Measurements from ENCODE around the gene ZNF709. TPM values are rescaled to one million over a fixed set of nuclear protein-coding genes. Genes with fewer than 3 reads are reported as not detected.

ZNF709 gene
- total RNA-seq, 1 donor from 2014 or later: 2.8 TPM

DNA sequence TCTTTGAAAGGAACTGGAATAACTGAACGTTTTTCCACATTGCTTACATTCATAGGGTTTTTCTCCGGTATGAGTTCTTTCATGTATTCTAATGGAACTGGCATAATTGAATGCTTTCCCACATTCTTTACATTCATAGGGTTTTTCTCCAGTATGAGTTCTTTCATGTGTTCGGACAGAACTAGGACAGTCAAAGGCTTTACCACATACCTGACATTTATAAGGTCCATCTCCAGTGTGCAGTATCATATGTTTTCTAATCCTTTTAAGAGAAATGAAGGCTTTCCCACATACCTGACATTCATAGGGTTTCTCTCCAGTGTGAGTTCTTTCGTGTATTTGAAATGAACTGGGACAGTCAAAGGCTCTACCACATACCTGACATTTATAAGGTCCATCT lies 41.9 kb upstream of the ZNF709 start:
- H3K9ac ChIP-seq (ENCODE audit: low read length): no peak overlapping the region
- peak overlapping the region; percentile 14 for H3K4me3 ChIP-seq (ENCODE audit: insufficient read depth, low read depth, low read length)
- H3K4me1 Mint-ChIP-seq (ENCODE audit: low read depth, unreplicated experiment): no peaks in the 10 kb centered on the region
- DNase-seq (ENCODE audit: low read depth) (no peak), FAIRE-seq (no peak)
- H3K4me2 ChIP-seq (ENCODE audit: low read length): no peak overlapping the region
- H2AFZ ChIP-seq (ENCODE audit: low read depth, low read length): no peak overlapping the region
- no peaks in the 10 kb centered on the region for H3K27me3 ChIP-seq (ENCODE audit: insufficient read depth, low read length)
- no peak overlapping the region for H3K27ac ChIP-seq (ENCODE audit: low read depth, low read length)
- no peak overlapping the region for H3K27ac Mint-ChIP-seq (ENCODE audit: unreplicated experiment)
- H3K36me3 ChIP-seq (ENCODE audit: insufficient read depth, low read length): peaks cover 33% of the 10 kb centered on the region
- peaks cover 16% of the 10 kb centered on the region for H3K79me2 ChIP-seq (ENCODE audit: insufficient read depth, low read length)
- peaks cover 97% of the 10 kb centered on the region for H3K9me3 Mint-ChIP-seq (ENCODE audit: unreplicated experiment)
- TF ChIP-seq, protein P1, sequence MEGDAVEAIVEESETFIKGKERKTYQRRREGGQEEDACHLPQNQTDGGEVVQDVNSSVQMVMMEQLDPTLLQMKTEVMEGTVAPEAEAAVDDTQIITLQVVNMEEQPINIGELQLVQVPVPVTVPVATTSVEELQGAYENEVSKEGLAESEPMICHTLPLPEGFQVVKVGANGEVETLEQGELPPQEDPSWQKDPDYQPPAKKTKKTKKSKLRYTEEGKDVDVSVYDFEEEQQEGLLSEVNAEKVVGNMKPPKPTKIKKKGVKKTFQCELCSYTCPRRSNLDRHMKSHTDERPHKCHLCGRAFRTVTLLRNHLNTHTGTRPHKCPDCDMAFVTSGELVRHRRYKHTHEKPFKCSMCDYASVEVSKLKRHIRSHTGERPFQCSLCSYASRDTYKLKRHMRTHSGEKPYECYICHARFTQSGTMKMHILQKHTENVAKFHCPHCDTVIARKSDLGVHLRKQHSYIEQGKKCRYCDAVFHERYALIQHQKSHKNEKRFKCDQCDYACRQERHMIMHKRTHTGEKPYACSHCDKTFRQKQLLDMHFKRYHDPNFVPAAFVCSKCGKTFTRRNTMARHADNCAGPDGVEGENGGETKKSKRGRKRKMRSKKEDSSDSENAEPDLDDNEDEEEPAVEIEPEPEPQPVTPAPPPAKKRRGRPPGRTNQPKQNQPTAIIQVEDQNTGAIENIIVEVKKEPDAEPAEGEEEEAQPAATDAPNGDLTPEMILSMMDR (IDR thresholded peaks at IDR 0.05; ENCODE audit: insufficient read depth, low read depth, low read length): no peak
- peaks cover 6% of the 10 kb centered on the region for H4K20me1 ChIP-seq (ENCODE audit: insufficient read depth, low read length)
- peaks cover 80% of the 10 kb centered on the region for H3K9me3 ChIP-seq (ENCODE audit: insufficient read depth, low read depth, low read length)
- H3K36me3 Mint-ChIP-seq (ENCODE audit: low read depth, unreplicated experiment): peaks cover 95% of the 10 kb centered on the region
- no peaks in the 10 kb centered on the region for H3K4me1 ChIP-seq (ENCODE audit: insufficient read depth, low read length)
- no peak overlapping the region for H3K4me3 Mint-ChIP-seq (ENCODE audit: unreplicated experiment)
- no peaks in the 10 kb centered on the region for H3K27me3 Mint-ChIP-seq (ENCODE audit: low read depth, unreplicated experiment)

DNA sequence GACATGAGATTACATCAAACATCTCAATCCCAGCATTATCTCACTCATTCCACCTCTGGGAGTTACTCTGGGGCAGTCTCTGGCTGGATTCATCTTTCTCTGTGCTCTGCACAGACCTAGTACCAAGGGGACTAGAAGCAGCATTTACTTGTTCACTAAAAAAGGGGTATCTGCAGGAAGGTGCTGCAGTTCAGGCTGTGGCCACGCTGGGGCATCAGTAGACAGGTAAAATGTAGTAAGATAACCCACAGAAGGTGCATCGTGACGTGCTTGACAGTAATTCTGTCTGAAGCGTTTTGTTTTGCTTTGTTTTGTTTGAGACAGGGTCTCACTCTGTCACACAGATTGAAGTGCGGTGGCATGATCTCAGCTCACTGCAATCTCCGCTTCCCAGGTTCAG lies 37.4 kb upstream of the ZNF709 start:
- Mint-ChIP-seq H3K27me3 (ENCODE audit: low read depth, unreplicated experiment) (no peaks in the 10 kb centered on the region), H3K27ac (ENCODE audit: unreplicated experiment) (no peak overlapping the region), H3K9me3 (ENCODE audit: unreplicated experiment) (peaks cover 91% of the 10 kb centered on the region), H3K4me1 (ENCODE audit: low read depth, unreplicated experiment) (no peaks in the 10 kb centered on the region), H3K36me3 (ENCODE audit: low read depth, unreplicated experiment) (peaks cover 80% of the 10 kb centered on the region), H3K4me3 (ENCODE audit: unreplicated experiment) (no peak overlapping the region)
- Histone ChIP-seq H3K9me3 (ENCODE audit: insufficient read depth, low read depth, low read length) (peaks cover 50% of the 10 kb centered on the region), H2AFZ (ENCODE audit: low read depth, low read length) (no peak overlapping the region), H3K27me3 (ENCODE audit: insufficient read depth, low read length) (no peaks in the 10 kb centered on the region), H3K4me3 (ENCODE audit: insufficient read depth, low read depth, low read length) (peak overlapping the region; percentile 20), H3K27ac (ENCODE audit: low read depth, low read length) (no peak overlapping the region), H3K9ac (ENCODE audit: low read length) (no peak overlapping the region), H3K4me1 (ENCODE audit: insufficient read depth, low read length) (no peaks in the 10 kb centered on the region), H3K4me2 (ENCODE audit: low read length) (no peak overlapping the region), H3K36me3 (ENCODE audit: insufficient read depth, low read length) (peaks cover 17% of the 10 kb centered on the region), H4K20me1 (ENCODE audit: insufficient read depth, low read length) (no peaks in the 10 kb centered on the region), H3K79me2 (ENCODE audit: insufficient read depth, low read length) (no peaks in the 10 kb centered on the region)
- no peak for TF ChIP-seq EZH2 (IDR thresholded peaks at IDR 0.05; ENCODE audit: insufficient read depth, low read length)
- TF ChIP-seq, protein P1 (IDR thresholded peaks at IDR 0.05; ENCODE audit: insufficient read depth, low read depth, low read length): no peak
- no peak for FAIRE-seq
- no peak for DNase-seq (ENCODE audit: low read depth)

DNA sequence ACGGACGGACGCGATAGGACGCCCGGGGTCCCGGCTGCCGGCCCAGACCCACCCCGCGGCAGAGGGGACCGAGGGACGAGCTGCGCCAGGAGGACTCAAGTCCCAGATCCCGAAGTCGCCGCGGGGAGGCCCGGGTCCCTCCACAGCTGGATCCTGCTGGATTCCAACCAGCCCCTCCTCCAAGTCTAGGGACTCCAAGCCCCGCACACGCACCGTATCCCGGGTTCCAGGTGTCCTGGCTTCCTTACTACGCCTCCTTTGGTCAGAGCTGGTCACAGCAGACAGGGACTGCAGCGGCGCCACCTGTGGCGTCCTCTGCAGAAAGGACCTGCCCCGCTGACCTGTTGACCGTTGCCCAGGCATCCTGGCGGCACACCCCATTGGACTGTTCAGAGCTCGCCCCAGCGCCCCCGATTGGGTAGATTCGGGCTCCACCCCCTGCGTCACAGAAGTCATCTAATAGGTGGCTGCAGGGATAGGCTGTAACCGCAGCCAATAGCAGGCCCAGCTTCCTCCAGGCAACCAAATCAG lies 29.0 kb upstream of the ZNF709 start:
- Histone ChIP-seq H3K4me1 (ENCODE audit: insufficient read depth, low read length) (no peaks in the 10 kb centered on the region), H3K27ac (ENCODE audit: low read depth, low read length) (no peak overlapping the region), H4K20me1 (ENCODE audit: insufficient read depth, low read length) (no peaks in the 10 kb centered on the region), H3K4me3 (ENCODE audit: insufficient read depth, low read depth, low read length) (no peak overlapping the region), H3K9ac (ENCODE audit: low read length) (no peak overlapping the region), H3K27me3 (ENCODE audit: insufficient read depth, low read length) (no peaks in the 10 kb centered on the region), H3K79me2 (ENCODE audit: insufficient read depth, low read length) (no peaks in the 10 kb centered on the region), H2AFZ (ENCODE audit: low read depth, low read length) (no peak overlapping the region), H3K9me3 (ENCODE audit: insufficient read depth, low read depth, low read length) (peaks cover 16% of the 10 kb centered on the region), H3K4me2 (ENCODE audit: low read length) (no peak overlapping the region), H3K36me3 (ENCODE audit: insufficient read depth, low read length) (no peaks in the 10 kb centered on the region)
- no peak for FAIRE-seq
- no peak for DNase-seq (ENCODE audit: low read depth)
- Mint-ChIP-seq H3K27ac (ENCODE audit: unreplicated experiment) (no peak overlapping the region), H3K27me3 (ENCODE audit: low read depth, unreplicated experiment) (no peaks in the 10 kb centered on the region), H3K4me3 (ENCODE audit: unreplicated experiment) (no peak overlapping the region), H3K36me3 (ENCODE audit: low read depth, unreplicated experiment) (peaks cover 32% of the 10 kb centered on the region), H3K9me3 (ENCODE audit: unreplicated experiment) (peaks cover 55% of the 10 kb centered on the region), H3K4me1 (ENCODE audit: low read depth, unreplicated experiment) (no peaks in the 10 kb centered on the region)
- TF ChIP-seq, protein P1 (IDR thresholded peaks at IDR 0.05; ENCODE audit: insufficient read depth, low read depth, low read length): no peak
- TF ChIP-seq EZH2 (IDR thresholded peaks at IDR 0.05; ENCODE audit: insufficient read depth, low read length): no peak

Measured in astrocyte (in vitro differentiated cells and primary cell).